GM12891 (cell line): ENCODE results near the gene TP53BP2.

Experiments used
- PAX5 ChIP-seq: IDR thresholded peaks from 2 replicates; pipeline ENCODE4 v1.6.1; 2011; ENCODE audit warnings: low read length, moderate library complexity, mild to moderate bottlenecking; ENCODE audit not compliant: insufficient read depth, severe bottlenecking
- POLR2A ChIP-seq: IDR thresholded peaks from 2 replicates; pipeline ENCODE4 v1.6.1; 2011; ENCODE audit warnings: low read depth, low read length, control low read depth
- POLR2AphosphoS5 ChIP-seq: IDR thresholded peaks from 2 replicates; pipeline ENCODE4 v1.6.1; 2011; ENCODE audit warnings: low read depth, low read length, control low read depth
- POU2F2 ChIP-seq: IDR thresholded peaks from 2 replicates; pipeline ENCODE4 v1.6.1; 2011; ENCODE audit warnings: low read depth, mild to moderate bottlenecking, control low read depth, low read length, moderate library complexity
- SPI1 ChIP-seq: IDR thresholded peaks from 2 replicates; pipeline ENCODE4 v1.6.1; 2011; ENCODE audit warnings: low read depth, low read length, control low read depth
- TAF1 ChIP-seq: IDR thresholded peaks from 2 replicates; pipeline ENCODE4 v1.6.1; 2011; ENCODE audit warnings: low read depth, low read length, control low read depth

GRCh38 chr1:223763251-223763650, 82.5 kb downstream of the TP53BP2 start:
- TF ChIP-seq POLR2A (no peak), POLR2AphosphoS5 (no peak), TAF1 (no peak), POU2F2 (no peak), SPI1 (no peak), PAX5 (no peak)
